Lung microvascular endothelial cell (primary cell): ENCODE data around the gene SLAMF8. TPM values are rescaled to one million over a fixed set of nuclear protein-coding genes. Genes with fewer than 3 reads are reported as not detected.

Source experiments
- DNase-seq, 2 donors: peaks; one replicate each; pipeline versions ENCODE4 v3.0.0 to v3.0.0-alpha.2; 2010; ENCODE audit warnings: low read depth in 2 of 2
- total RNA-seq: library from RNA; depleted of rRNA; stranded (reverse); fragments of >200 nt; gene quantifications from 2 replicates; pipeline ENCODE4 v1.2.1, GENCODE V29; 2014

SLAMF8 gene
- total RNA-seq: not detected in 2 replicates

DNA sequence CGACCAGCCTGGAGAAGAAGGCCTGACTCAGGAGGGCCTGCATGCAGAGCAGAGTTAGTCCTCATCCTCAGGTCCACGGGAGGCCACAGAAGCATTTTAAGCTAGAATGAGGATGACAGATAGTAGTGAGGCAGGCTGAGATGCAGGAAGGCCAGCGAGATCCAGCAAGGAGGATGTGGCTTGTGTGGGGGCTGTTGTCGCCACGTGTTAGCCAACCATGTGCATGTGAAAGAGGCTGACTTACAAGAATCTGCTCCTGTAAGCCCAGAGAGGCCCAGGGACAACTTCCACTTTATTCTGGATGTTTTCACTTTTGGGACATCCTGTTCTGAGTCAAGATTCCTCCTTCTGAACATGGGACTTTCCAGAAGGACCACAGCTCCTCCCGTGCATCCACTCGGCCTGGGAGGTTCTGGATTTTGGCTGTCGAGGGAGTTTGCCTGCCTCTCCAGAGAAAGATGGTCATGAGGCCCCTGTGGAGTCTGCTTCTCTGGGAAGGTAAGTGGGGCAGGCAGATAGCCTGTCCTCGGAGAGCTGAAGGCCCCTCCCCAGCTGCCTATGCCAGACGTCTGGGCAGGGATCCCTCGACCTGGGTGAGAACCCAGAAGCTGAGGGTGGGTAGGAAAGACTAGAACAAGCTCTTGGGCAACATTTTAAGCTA lies at the start of gene SLAMF8:
Gene SLAMF8 (plus strand): TSS at position 433 of the 661 bp plus-strand sequence. CDS start 26 bp downstream, at position 459.
- DNase-seq: peak in 1 of 2 donors; percentile 25

DNA sequence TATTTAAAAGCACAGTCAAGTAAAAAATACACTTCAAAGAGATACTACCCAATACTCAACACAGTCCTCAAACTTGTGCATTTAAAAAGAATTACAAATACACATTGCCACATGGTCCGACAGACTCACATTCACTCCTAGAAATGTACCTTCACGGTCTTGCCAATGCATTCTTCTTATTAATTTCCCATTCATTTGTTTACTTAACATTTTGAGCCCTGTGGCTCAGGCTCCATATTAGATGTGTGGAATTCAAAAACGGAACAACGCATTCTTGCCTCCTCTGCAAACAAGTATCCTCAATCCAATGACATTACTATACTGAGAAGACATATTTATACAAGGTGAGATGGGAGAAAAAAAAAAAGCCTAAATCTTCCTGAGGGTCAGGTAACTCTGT lies 48.4 kb upstream of the SLAMF8 start:
- no peak for DNase-seq

DNA sequence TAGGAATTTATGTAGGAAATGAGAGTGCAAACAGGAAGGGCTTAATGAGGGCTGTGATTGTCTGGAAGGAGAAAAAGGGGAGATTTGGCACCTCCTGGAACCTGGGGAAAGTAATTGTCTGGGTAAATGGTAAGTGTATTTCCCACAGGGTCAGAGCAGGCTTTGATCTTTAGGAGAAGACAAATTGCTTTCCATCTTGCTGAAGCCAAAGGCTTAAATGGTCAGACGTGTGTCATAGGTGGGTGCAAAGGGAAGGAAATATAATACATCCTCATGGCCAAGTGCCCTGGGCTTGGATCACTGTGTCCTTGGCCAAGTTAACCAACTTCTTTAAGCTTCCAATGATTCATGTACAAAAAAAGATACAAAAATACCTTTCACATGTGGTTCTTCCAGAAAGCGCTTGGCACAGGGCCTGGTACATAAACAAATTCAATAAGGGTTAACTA lies 47.2 kb upstream of the SLAMF8 start:
- peak; percentile 21 to 89 for DNase-seq

DNA sequence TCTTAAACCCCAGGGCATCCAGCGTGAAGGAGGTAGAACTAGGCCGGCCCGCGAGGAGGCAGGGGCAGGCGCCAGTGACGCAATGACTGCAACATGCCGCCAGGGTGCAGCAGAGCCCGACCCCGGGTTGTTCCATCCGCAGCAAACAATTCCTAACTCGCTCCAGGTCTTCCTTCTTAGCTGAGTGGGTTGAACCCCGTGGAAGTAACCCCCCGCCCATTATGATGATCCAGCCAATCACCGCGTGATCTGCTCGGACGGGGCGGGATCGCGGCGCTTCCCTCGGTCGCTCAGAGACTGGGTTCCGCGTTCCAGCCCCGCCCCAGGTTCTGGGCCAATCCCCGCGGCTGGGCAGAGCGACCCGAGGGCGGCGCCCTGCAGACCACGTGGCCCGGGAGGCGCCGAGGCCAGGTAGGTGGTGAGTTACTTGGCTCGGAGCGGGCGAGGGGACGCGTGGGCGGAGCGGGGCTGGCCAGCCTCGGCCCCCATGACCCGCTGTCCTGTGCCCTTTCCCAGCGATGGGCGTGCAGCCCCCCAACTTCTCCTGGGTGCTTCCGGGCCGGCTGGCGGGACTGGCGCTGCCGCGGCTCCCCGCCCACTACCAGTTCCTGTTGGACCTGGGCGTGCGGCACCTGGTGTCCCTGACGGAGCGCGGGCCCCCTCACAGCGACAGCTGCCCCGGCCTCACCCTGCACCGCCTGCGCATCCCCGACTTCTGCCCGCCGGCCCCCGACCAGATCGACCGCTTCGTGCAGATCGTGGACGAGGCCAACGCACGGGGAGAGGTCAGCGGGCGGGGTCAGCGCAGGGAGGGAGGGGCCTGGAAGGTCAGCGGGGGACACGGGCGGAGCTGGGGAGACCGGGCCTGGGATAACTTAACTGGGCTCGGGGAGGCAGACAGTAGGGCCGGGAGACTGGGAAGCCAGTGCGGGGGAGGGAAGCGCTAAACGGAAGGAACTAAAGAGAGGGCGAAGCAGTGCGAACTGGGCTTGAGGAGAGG lies 45.8 kb upstream of the SLAMF8 start, which contains the start of gene DUSP23:
Gene DUSP23 (plus strand): TSS at position 380 of the 1,000 bp plus-strand sequence. CDS start 139 bp downstream, at position 519.
- peak; percentile 99 for DNase-seq

DNA sequence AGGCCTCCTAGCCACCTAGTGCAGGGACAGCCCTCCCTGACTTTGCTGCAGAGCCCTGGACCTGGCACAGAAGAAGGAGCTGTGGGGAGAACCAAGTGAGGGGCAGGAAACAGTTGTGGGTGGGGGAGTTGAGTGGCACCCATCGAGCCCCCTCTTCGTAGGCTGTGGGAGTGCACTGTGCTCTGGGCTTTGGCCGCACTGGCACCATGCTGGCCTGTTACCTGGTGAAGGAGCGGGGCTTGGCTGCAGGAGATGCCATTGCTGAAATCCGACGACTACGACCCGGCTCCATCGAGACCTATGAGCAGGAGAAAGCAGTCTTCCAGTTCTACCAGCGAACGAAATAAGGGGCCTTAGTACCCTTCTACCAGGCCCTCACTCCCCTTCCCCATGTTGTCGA lies 44.7 kb upstream of the SLAMF8 start:
- DNase-seq: no peak

DNA sequence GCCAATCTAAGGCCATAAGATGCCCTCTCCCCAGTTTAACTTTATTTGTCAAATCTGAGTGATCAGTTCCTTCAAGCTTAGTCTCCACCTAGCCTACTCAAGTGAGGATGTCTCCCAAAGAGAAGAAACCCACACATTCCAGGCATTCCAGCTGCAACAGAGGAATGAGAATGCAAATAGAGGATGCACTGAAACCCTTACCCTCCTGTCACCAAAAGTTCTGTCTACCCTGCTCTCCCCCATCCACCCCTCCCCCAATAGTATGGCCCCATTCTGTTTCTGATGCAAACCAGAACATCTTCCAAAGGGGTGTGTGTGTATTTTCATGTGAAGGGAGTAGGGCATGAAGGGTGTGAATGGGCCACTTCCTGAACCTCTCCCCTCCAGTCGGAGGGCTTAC lies 42.9 kb upstream of the SLAMF8 start:
- DNase-seq: no peak

DNA sequence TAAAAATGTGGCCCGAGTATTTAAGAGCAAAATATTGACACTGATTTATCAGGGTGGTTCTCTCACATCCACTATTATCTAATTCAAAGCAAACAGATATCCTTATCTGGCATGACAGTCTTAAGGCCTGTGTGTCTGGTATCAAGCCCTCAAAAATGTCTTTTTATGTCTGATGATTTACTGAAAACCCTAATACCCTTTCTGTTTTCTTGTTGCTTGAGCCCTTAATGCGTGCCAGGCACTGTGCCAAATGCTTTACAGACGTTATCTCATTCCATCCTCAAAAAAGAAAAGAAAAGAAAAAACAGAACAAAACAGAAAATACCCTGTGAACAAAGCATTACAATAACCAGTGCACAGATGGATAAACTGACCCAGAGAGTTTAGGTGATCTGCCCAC lies 40.2 kb upstream of the SLAMF8 start:
- DNase-seq: no peak

DNA sequence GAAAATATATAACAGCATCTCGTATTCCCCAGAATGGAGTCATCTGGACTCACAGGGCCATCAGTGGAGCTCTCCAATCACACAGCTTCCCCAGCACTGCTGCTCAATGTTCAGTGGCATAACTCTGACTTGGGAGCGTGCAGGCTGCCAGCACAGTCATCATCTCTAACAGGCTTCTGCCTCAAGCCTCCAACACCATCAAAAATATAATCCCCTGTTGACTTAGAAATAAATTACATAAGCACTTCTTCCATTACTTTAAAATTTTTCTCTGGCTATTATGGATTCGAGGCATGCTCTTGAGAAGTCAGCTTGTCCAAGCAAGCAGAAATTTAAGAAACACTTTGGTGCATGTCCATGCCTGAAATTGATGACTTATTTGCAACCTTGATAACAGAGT lies 39.7 kb upstream of the SLAMF8 start:
- no peak for DNase-seq

DNA sequence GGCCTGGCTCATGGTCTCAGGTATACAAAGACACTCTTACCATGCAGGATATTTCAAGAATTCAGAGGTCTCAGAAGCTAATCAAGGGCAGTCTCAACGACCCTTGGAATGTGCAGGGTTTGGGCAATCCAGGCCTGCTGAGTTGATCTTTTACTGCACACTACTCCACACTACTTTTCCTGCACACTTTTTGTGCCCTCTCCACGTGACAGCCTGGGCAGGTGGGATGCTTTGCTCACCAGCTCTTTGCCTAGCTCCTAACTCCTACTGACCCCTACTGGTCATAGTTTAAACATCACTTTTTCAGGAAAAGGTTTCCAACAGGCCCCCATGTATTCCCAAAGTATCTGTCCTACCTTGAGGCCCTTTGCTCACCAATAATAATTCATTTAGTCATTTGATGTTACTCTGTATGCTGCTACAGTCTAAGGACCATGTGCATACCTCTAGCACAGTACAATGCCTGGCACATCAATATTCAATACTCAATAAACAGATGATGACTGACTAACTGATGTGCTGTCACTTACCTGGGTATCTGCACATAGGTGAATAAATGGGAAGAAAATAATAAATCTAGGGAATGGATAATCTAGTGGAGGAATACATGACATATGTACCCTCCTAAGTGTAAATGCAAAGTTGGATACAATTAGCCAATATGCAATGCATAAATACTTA lies 36.3 kb upstream of the SLAMF8 start:
- DNase-seq: peak; percentile 46 to 62

DNA sequence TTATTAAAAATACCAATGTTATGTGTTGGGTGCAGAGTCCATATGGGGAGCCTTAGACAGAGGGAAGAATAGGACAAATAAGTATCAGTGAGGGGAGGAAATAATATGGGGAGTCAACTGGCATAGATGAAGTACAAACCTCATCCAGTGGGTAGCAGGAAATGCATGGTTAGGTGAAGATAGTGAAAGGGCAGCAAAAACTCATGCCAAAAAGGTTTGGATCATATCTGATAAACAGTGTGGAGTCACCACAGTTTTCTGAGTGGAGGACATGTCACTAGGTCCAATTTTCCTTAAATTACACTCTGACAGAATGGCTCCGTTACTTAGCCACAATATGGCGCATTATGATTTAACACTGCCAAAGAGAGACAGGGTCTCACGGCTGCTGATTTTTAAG lies 35.6 kb upstream of the SLAMF8 start:
- no peak for DNase-seq

DNA sequence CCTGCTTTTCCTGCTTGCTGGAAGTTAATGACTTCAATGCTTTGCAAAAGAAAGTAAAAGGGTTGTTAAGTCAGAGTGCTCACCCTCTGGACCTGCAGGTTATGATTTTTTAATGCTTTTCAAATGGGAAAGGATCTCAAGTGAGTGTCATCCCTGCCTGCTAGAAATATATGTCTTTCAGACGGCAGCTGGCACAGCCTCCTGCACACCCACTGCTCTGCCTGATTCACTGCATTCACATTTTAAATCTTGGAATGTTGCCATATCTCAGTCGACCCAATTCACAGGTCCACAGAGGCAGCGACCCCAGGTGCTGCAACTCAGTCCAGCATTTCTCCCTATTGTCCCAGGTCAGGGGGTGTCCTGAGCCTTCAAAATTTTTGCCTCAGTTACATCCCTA lies 35.2 kb upstream of the SLAMF8 start:
- DNase-seq: no peak

DNA sequence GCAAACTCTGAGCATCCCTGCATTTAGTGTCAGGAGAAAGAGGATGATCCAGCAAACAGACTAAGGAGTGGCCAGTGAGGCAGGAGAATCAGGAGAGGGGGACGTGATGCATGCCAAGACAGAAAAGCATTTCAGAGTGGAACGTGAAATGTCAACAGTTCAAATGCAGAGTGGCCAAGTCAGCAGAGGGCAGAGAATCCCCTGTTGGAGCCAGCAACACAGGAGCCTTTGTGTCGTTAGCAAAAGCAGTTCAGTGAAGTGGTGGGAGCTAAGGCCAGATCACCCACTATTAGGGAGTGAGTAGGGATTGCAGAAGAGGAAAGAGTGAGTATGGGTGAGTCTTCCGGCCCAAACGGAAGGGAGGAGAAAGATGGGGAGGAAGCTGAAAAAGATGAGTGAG lies 31.1 kb upstream of the SLAMF8 start:
- no peak for DNase-seq

DNA sequence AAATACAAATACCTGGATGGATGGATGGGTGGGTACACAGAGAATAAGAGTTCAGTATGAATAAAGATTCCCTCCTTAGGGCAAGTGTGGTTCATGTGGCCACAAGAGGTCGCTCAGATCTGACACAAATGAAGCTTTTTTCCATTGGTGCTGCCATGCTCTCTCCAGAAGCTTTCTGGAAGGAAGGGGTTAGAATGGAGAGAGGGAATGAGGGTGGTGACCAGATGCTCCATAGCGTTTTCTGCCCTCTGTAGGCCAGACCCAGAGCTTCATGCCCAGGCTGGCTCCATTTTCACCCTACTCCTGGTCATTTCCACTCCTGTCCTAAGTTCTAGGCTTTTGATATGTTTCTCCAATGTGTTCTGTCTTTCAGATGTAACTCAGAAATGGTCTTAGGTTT lies 27.8 kb upstream of the SLAMF8 start:
- DNase-seq: peak; percentile 83 to 85

DNA sequence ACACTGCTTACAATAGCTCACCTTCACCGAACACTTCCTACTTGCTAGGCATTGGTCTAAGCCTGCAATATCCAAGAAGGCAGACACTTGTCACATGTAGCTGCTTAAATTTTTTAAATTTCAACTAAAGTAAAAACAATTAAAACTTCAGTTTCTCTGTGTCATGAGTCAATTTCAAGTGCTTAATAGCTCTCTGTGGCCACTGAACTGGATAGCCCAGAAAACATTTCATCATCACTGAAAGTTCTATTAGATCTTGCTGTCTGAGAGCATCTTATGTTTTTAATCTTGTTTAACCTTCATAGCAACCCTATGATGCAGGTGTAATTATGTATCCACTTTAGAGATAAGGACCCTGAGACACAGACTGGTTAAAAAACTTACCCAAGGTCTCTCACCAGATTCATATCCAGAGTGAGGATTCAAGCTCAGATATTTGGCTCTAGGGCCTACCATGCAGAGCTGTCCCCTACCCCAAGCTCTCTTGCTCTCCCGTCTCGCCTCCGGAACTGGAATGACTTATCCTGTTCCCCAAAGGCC lies 27.2 kb upstream of the SLAMF8 start:
- no peak for DNase-seq

DNA sequence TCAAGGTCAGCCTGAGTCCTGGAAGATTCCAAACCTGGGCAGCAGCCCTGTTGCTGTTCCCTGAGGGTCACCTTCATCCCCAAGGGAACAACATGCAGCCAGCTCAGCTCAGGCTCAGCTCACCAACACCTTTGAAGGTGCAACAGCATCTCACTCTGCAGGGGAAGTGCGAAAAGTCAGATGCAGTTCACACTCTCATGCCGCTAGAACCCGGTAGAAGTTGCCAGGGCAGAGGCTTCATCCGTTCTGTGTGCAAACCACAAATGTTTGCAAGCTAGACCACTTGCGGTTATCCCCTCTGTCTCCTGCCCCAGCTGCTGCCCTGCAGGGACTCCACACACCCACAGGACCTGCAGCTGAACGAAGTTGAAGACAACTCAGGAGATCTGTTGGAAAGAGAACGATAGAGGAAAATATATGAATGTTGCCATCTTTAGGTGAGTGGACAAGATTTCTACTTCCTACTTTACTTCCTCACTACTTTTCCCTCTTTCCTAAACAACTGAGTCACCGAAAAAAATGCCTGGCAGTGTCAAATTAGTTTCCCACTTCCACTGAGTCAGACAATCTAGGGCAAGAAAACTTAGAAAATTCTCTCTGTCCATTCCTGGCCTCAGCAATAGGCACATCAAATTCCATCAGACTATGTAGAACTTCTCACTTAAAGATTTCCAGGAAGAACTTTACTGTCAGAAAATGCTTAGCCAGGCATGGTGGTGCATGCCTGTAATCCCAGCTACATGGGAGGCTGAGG lies 26.3 kb upstream of the SLAMF8 start:
- no peak for DNase-seq

DNA sequence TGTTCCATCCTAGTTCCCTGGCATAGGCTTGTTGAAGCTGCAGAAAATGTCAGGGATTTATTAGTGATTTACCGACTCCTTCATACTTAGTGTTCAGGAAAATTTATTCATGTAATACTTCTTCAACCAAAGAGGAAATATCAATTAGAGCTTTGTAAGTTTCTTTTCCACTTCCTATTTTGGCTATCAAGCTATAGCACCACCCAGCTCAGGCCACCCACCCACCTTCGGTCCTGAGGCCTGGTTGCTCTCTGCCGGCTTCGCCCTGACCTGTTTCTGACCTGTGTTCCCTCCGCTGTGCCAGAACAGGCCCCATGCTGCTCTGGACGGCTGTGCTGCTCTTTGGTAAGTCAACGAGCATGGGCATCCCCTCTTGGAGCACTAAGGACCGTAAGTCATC lies 24.6 kb upstream of the SLAMF8 start, which contains the start of gene FCRL6:
Gene FCRL6 (plus strand): TSS at position 250 of the 400 bp plus-strand sequence. CDS start 65 bp downstream, at position 315.
- DNase-seq: no peak

DNA sequence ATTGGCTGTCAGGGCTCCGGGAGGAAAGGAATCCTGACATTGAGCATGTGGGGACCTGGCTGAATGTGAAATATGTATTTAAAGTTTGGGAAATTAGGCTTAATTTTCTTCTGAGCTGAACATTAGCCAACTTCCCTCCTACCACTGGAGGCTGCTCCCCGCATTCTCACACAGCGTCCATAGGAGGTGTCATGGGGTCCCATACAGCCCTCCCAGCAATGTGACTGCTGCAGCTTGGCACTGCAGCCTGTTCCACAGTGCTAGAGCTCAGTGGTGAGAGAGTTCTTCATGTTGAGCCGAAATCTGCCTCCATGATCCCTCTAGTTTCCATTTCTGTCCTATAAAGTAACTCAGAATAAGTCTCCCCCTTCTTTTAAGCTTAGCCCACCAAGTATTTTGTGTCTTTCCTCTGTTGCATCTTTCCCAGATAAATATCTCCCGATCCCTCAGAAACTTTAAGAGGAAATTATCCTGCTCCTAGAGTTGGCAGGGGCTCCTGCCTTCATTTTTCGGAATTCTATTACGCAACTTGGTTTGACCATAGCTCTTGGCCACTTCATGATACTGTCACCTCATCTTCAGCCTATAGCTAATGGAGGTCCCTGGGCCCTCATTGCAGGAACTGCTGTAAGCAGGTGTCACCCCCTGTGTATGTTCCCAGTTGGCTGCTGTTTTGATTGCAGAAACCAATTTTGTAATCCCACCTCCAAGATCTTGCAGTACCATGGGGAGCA lies 22.6 kb upstream of the SLAMF8 start:
- no peak for DNase-seq

DNA sequence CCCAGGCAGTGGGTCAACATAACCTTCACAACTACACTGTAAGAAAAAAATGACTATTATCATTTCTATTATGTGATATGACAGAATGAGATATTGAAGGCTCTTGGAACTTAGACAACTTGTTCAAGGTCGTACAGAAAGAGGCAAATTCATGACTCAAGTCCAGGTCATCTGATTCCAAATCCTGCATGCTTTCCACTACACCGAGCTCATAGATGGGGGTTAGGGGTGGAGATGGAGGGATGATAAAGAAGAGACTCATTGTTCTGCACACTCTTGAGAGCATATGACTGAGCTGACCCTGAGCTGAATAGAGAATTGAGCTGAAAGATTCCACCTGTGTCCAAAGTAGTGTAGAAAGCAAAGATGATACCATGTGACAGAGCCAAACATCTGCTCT lies 21.7 kb upstream of the SLAMF8 start:
- DNase-seq: peak in 1 of 2 donors; percentile 10

DNA sequence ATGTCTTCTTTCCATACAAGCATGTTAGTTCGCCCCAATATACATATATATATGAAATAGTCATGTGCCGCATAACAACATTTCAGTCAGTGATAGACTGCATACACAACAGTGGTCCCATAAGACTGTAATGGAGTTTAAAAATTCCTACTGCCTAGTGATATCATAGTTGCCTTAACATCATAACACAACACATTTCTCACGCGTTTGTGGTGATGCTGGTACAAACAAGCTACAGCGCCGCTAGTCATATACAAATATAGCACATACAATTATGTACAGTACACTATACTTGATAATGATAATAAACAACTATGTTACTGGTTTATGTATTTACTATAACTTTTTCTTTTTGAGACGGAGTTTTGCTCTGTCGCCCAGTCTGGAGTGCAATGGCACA lies 10.7 kb upstream of the SLAMF8 start:
- no peak for DNase-seq
